Mesodermal cell (in vitro differentiated cells): ENCODE measurements around the gene KIF26B.
"Not testable (repeated sequence)": the region's sequence is repeated elsewhere in the genome, so short reads cannot be mapped to it uniquely, and the experiment has no call there.

Source experiments
- H3K27ac ChIP-seq: 2 replicates; pipeline ENCODE4 v1.7.0; 2013; ENCODE audit warnings: mild to moderate bottlenecking, low read depth, low read length, moderate library complexity; ENCODE audit not compliant: severe bottlenecking
- H3K36me3 ChIP-seq: 2 replicates; pipeline ENCODE4 v1.7.1; 2013; ENCODE audit warnings: mild to moderate bottlenecking, low read length, moderate library complexity; ENCODE audit not compliant: control insufficient read depth, insufficient read depth
- H3K4me1 ChIP-seq: one replicate; pipeline ENCODE4 v1.7.1; 2013; ENCODE audit warnings: mild to moderate bottlenecking, low read length; ENCODE audit not compliant: insufficient read depth, control insufficient read depth, poor library complexity, severe bottlenecking
- H3K4me3 ChIP-seq: 2 replicates; pipeline ENCODE4 v1.7.0; 2013; ENCODE audit warnings: low read length, control low read depth, mild to moderate bottlenecking; ENCODE audit not compliant: insufficient read depth, poor library complexity, severe bottlenecking; ENCODE audit errors: extremely low read depth
- H3K9me3 ChIP-seq: 2 replicates; pipeline ENCODE4 v1.7.1; 2013; ENCODE audit warnings: mild to moderate bottlenecking, low read length, moderate library complexity; ENCODE audit not compliant: control insufficient read depth
- WGBS, 2 experiments: methylation state at CpG; one replicate each; pipeline ENCODE4 v1.1.5; 2013; ENCODE audit warnings: missing lambda C conversion rate in 2 of 2; ENCODE audit not compliant: insufficient coverage in 2 of 2; 5-methylcytosine and 5-hydroxymethylcytosine counted together

Gene KIF26B

GRCh38 chr1:245657371-245657770 lies 502.6 kb downstream of the KIF26B start:
- Histone ChIP-seq H3K4me1 (no peaks in the 10 kb centered on the region), H3K27ac (no peak overlapping the region), H3K4me3 (no peak overlapping the region), H3K36me3 (no peaks in the 10 kb centered on the region), H3K9me3 (no peaks in the 10 kb centered on the region)
- 64 to 77% methylated on average over 4 to 6 of the region's 6 CpGs for WGBS, 2 experiments

- no peaks in the 10 kb centered on the region for H3K4me1 ChIP-seq
- H3K4me3 ChIP-seq: no peak overlapping the region
- no peaks in the 10 kb centered on the region for H3K36me3 ChIP-seq
- no peaks in the 10 kb centered on the region for H3K9me3 ChIP-seq
- H3K27ac ChIP-seq: no peak overlapping the region
- WGBS, 2 experiments: 93 to 97% methylated on average over 3 of the region's 3 CpGs
Measured at GRCh38 chr1:245663373-245663772, 508.6 kb downstream of the KIF26B start.

- no peaks in the 10 kb centered on the region for H3K36me3 ChIP-seq
- no peak overlapping the region for H3K4me3 ChIP-seq
- H3K4me1 ChIP-seq: no peaks in the 10 kb centered on the region
- H3K9me3 ChIP-seq: no peaks in the 10 kb centered on the region
- WGBS, 2 experiments: 84 to 100% methylated on average over 5 of the region's 8 CpGs
- H3K27ac ChIP-seq: no peak overlapping the region
Measured at GRCh38 chr1:245663841-245664240, 509.1 kb downstream of the KIF26B start.

GRCh38 chr1:245666412-245666811 lies 511.6 kb downstream of the KIF26B start:
- Histone ChIP-seq H3K36me3 (no peaks in the 10 kb centered on the region), H3K4me1 (no peaks in the 10 kb centered on the region), H3K9me3 (no peaks in the 10 kb centered on the region), H3K27ac (no peak overlapping the region), H3K4me3 (no peak overlapping the region)
- 90 to 98% methylated on average over 8 to 9 of the region's 9 CpGs for WGBS, 2 experiments

GRCh38 chr1:245671349-245671748 lies 516.6 kb downstream of the KIF26B start:
- Histone ChIP-seq H3K4me1 (no peaks in the 10 kb centered on the region), H3K36me3 (no peaks in the 10 kb centered on the region), H3K27ac (no peak overlapping the region), H3K4me3 (no peak overlapping the region), H3K9me3 (no peaks in the 10 kb centered on the region)
- 96% methylated on average over 2 of the region's 5 CpGs; no CpG with 5 or more reads in 1 of the 2 experiments for WGBS, 2 experiments

GRCh38 chr1:245671966-245672767 lies 517.4 kb downstream of the KIF26B start:
- WGBS, 2 experiments: 92 to 94% methylated on average over 17 to 18 of the region's 18 CpGs
- Histone ChIP-seq H3K4me3 (no peak overlapping the region), H3K27ac (no peak overlapping the region), H3K36me3 (no peaks in the 10 kb centered on the region), H3K4me1 (no peaks in the 10 kb centered on the region), H3K9me3 (no peaks in the 10 kb centered on the region)

GRCh38 chr1:245672836-245673656 lies 518.3 kb downstream of the KIF26B start:
- not testable (repeated sequence) for H3K4me3 ChIP-seq, H3K27ac ChIP-seq
- WGBS, 2 experiments: 87 to 89% methylated on average over 5 to 18 of the region's 41 CpGs

GRCh38 chr1:245673881-245674414 lies 519.2 kb downstream of the KIF26B start:
- H3K4me3 ChIP-seq: no peak overlapping the region
- no peaks in the 10 kb centered on the region for H3K9me3 ChIP-seq
- WGBS, 2 experiments: 100% methylated on average over 1 of the region's 2 CpGs; no CpG with 5 or more reads in 1 of the 2 experiments
- no peaks in the 10 kb centered on the region for H3K36me3 ChIP-seq
- no peaks in the 10 kb centered on the region for H3K4me1 ChIP-seq
- H3K27ac ChIP-seq: no peak overlapping the region

More at GRCh38 chr1:245672836-245673656, 518.3 kb downstream of the KIF26B start:
- not testable (repeated sequence) for H3K9me3 ChIP-seq, H3K4me1 ChIP-seq, H3K36me3 ChIP-seq

- H3K9me3 ChIP-seq: no peaks in the 10 kb centered on the region
- H3K36me3 ChIP-seq: no peaks in the 10 kb centered on the region
- H3K4me1 ChIP-seq: no peaks in the 10 kb centered on the region
- H3K4me3 ChIP-seq: no peak overlapping the region
- WGBS, 2 experiments: 87 to 100% methylated on average over 3 to 5 of the region's 9 CpGs
- no peak overlapping the region for H3K27ac ChIP-seq
Measured at GRCh38 chr1:245677461-245678240, 522.9 kb downstream of the KIF26B start.

GRCh38 chr1:245678860-245679411 lies 524.2 kb downstream of the KIF26B start:
- H3K9me3 ChIP-seq: no peaks in the 10 kb centered on the region
- no peaks in the 10 kb centered on the region for H3K36me3 ChIP-seq
- 89 to 93% methylated on average over 3 of the region's 5 CpGs for WGBS, 2 experiments
- no peak overlapping the region for H3K4me3 ChIP-seq
- no peak overlapping the region for H3K27ac ChIP-seq
- H3K4me1 ChIP-seq: no peaks in the 10 kb centered on the region
